GM12892 (cell line): ENCODE results near the gene OR4K2. TPM values are rescaled to one million over a fixed set of nuclear protein-coding genes. Genes with fewer than 3 reads are reported as not detected.
"Not testable (repeated sequence)": the region's sequence is repeated elsewhere in the genome, so short reads cannot be mapped to it uniquely, and the experiment has no call there.

Experiments used
- DNase-seq: peaks from one replicate; pipeline ENCODE4 v3.0.0; 2011; ENCODE audit not compliant: insufficient read length
- FAIRE-seq: peaks from 2 replicates; lab custom pipeline; 2011; peaks lifted over from hg19 to GRCh38; lab: Jason Lieb, UNC
- POLR2A ChIP-seq: IDR thresholded peaks from 2 replicates; pipeline ENCODE4 v1.6.1; 2011; ENCODE audit warnings: low read depth, low read length, control low read depth
- POLR2AphosphoS5 ChIP-seq: IDR thresholded peaks from 2 replicates; pipeline ENCODE4 v1.6.1; 2011; ENCODE audit warnings: low read depth, low read length, control low read depth
- TAF1 ChIP-seq: IDR thresholded peaks from 2 replicates; pipeline ENCODE4 v1.6.1; 2011; ENCODE audit warnings: low read depth, mild to moderate bottlenecking, control low read depth, low read length, borderline replicate concordance
- polyA plus RNA-seq: library from polyadenylated mRNA; unstranded; fragments of >200 nt; gene quantifications from one replicate; pipeline ENCODE4 v1.2.1, GENCODE V29; 2012; ENCODE audit warnings: missing spikeins, inconsistent platforms; ENCODE audit not compliant: missing spikeins

OR4K2 gene, protein sequence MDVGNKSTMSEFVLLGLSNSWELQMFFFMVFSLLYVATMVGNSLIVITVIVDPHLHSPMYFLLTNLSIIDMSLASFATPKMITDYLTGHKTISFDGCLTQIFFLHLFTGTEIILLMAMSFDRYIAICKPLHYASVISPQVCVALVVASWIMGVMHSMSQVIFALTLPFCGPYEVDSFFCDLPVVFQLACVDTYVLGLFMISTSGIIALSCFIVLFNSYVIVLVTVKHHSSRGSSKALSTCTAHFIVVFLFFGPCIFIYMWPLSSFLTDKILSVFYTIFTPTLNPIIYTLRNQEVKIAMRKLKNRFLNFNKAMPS
- not detected for polyA plus RNA-seq

DNA sequence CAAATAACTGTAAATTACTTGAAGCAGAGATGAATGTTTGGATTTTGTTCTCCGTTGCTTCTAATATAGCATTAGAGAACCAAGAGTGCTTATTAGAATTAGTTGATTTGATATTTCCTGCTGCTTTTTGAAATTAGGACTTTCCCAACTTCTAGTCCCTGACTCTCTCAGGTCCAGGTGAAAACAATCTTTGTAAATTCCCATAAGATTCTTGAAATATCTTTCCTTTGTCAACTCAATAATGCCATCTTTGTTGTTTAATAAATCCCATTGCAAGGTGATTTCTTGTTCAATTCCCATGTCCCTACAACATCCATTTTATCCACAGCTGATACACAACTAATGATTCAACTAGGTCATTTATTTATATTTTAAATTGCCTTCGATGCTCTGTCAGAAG, at the start of gene OR4K2:
OR4K2 (plus strand) TSS at position 301 of the 400 bp plus-strand sequence. CDS start 1,126 bp downstream, outside the sequence.
- no peak for FAIRE-seq
- TF ChIP-seq POLR2AphosphoS5 = no peak
- TF ChIP-seq TAF1 = no peak
- no peak for TF ChIP-seq POLR2A

DNA sequence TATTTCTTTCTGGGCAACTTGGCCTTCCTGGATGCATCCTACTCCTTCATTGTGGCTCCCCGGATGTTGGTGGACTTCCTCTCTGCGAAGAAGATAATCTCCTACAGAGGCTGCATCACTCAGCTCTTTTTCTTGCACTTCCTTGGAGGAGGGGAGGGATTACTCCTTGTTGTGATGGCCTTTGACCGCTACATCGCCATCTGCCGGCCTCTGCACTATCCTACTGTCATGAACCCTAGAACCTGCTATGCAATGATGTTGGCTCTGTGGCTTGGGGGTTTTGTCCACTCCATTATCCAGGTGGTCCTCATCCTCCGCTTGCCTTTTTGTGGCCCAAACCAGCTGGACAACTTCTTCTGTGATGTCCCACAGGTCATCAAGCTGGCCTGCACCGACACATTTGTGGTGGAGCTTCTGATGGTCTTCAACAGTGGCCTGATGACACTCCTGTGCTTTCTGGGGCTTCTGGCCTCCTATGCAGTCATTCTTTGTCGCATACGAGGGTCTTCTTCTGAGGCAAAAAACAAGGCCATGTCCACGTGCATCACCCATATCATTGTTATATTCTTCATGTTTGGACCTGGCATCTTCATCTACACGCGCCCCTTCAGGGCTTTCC, 47.2 kb upstream of the OR4K2 start:
- not testable (repeated sequence) for FAIRE-seq, DNase-seq

More for the DNA sequence above, at the start of gene OR4K2:
- no peak for DNase-seq

DNA sequence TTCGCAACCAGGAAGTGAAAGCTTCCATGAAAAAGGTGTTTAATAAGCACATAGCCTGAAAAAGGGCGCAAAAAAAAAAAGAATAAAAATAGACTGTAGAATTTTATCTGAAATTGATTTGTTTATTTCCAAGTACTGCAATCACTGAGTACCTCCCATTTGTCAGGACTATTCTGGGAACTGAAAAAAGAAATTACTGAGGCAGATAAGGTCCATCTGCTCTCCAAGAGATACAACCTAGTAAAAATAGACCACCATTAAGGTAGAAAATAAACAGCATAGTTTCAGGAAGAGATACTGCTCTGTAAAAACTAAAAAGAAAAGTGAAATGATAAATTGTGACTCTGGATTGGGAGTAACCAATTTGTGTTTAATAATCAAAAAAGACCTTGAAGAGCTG, 46.6 kb upstream of the OR4K2 start:
- DNase-seq (no peak), FAIRE-seq (no peak)
- no peak for TF ChIP-seq POLR2A
- TF ChIP-seq TAF1 = no peak
- TF ChIP-seq POLR2AphosphoS5 = no peak

DNA sequence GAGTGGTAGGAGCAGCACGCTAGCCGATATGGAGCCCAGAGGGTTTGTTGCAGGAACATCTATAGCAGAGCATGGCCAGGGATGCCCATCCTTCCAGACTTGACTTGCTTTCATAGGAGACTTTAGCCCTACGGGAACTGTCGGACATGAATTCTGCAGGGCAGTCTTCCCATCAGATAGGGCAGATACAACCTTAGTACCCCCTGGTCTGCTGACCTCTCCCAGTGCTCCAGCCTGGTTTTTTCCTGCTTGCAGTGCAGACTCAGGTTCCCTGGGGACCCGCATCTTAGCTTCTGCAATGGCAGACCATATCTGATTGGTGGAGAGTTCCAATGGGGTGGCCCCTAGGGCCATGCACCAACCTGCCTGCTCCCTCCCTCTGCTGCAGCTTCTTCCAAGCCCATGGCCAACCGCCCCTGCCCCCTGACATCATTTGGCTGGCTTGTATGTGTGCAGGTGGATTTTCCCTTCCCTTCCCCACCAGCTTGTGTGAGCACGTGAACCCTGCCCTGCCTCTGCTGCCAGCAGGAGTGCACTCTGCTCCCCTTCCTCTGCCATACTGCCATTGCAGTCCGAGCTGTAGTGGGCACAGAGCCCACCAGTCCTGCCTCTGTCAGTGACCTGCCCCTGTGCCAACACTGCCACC, 40.6 kb upstream of the OR4K2 start:
- not testable (repeated sequence) for FAIRE-seq, DNase-seq

DNA sequence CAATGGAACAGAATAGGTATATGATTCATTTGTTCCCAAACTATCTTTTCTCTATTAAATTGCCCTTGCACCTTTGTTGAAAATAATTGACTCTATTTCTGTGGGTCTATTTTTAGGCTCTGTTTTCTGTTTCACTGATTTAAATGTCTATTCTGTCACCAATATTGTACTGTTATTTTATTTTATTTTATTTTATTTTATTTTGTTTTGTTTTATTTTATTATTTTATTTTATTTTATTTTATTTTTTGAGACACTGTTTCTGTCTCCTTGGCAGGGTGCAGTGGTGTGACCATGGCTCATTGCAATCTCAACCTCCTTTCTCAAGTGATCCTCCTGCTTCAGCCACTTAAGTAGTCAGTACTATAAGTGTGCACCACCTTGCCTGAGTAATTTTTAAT, 36.5 kb upstream of the OR4K2 start:
- FAIRE-seq = no peak
- no peak for DNase-seq
- no peak for TF ChIP-seq POLR2A
- no peak for TF ChIP-seq TAF1
- TF ChIP-seq POLR2AphosphoS5 = no peak

DNA sequence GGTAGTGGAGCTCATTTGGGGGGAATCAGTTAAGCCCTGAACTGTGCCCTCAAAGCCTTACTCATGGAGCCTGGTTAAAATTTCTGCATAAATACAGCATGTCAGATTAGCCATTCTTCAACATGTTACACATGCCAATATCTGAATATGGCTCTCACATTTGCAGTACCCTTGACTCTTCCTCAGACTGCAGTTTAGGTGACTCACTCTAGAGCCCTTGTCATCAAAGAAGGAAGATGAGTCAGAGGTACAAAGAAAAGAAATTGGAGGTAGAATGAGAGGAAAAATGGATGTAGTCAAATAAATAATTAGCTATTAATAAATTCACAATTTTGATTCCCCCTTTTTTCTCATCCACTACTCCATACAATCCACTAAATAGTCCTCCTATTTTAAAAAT, 23.6 kb upstream of the OR4K2 start:
- FAIRE-seq (no peak), DNase-seq (no peak)
- TF ChIP-seq POLR2A = no peak
- TF ChIP-seq TAF1 = no peak

DNA sequence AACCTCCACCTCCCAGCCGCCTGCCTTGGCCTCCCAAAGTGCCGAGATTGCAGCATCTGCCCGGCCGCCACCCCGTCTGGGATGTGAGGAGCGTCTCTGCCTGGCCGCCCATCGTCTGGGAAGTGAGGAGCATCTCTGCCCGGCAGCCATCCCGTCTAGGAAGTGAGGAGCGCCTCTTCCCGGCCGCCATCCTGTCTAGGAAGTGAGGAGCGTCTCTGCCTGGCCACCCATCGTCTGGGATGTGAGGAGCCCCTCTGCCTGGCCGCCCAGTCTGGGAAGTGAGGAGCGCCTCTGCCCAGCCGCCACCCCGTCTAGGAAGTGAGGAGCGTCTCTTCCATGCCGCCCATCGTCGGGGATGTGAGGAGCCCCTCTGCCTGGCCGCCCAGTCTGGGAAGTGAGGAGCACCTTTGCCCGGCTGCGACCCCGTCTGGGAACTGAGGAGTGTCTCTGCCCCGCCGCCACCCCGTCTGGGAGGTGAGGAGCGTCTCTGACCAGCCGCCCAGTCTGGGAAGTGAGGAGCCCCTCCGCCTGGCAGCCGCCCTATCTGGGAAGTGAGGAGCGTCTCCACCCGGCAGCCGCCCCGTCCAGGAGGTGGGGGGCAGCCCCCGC, 8.8 kb upstream of the OR4K2 start:
- not testable (repeated sequence) for FAIRE-seq, DNase-seq

DNA sequence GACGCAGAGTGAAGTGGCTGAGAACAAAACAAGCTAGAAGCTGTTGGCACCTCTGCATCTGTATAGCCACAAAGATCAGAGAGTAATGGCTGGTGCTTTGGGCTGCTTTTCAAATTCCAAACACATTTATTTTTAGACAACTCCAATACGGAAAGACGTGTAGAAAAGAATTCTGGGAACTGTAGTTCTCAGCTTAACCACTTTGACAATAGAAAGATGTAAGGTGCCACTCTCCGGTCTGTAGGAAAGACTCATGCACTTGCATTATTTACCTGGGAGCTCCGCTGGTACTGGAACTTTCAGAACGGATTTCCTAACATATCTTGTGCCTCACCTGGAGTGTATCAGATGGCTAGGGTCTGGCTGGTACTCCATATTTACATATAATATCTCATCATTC, 1.8 kb upstream of the OR4K2 start:
- no peak for DNase-seq

DNA sequence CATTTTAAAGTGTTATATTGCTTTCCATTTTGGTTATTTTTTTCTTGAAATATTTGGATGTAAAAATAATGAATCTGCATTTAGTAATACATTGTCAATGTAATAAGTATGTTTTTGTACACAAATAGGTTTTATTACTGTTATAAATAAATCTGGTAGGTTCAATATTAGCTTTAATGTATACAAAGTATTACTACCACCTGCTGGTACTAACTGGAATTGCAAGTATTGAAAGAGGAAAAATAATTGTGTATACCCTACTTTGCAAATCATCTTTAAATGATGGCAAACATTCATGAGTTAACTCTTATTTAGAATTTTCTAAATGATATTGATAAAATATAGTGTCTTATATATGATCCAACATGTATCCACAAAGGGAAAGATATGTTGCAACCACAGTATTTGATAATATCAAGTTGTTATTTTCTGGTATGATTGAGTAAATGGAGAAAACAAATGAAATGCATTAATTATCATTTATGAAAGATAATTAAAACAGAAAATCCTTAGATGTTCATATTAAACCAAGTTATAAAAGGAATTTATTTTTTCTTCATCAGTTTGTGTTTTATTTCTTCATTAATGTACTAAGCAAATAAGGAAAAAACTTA, 3.2 kb downstream of the OR4K2 start:
- DNase-seq (no peak), FAIRE-seq (no peak)
- no peak for TF ChIP-seq POLR2A

More for the DNA sequence above, 1.8 kb upstream of the OR4K2 start:
- FAIRE-seq = no peak
- TF ChIP-seq POLR2A (no peak), POLR2AphosphoS5 (no peak), TAF1 (no peak)

DNA sequence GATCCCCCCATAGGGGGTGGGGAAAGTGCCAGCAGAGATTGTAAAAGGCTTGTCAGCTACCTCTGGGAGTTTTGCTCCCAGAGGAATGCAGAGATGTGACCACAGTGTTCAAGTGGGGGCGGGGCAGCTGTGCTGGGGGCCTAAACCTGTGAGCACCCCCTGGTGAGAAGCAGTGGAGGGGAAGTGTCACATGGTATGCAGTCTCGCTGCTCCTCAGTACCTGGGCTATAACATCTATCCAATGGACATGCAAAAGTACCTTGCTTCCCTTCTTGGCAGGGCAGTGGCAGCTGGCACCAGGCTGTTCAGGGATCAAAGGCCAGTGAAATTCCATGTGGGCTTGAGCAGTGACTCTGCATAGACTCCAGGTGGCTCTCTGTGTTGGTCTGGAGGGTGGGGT, 20.3 kb downstream of the OR4K2 start:
- FAIRE-seq (no peak), DNase-seq (no peak)
- TF ChIP-seq TAF1 = no peak
- TF ChIP-seq POLR2AphosphoS5 = no peak
- TF ChIP-seq POLR2A = no peak

DNA sequence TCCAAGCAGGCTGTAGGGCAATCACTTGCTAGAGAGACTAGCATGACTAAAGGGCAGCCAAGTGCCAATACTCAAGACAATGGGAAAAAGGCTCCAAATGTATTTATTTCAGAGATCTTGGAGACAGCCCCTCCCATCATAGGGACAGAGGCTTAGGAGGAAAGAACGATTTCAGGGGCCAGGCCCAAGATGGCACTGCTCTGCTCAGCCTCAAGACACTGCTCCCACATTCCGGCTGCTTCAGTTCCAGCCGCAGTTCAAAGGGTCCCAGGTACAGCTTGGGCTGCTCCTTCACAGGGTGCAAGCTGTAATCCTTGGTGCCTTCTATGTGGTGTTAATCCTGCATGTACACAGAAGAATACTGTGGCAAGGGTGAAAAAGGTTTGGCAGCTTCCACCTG, 26.1 kb downstream of the OR4K2 start:
- FAIRE-seq (no peak), DNase-seq (no peak)
- no peak for TF ChIP-seq POLR2A
- no peak for TF ChIP-seq TAF1
- no peak for TF ChIP-seq POLR2AphosphoS5

DNA sequence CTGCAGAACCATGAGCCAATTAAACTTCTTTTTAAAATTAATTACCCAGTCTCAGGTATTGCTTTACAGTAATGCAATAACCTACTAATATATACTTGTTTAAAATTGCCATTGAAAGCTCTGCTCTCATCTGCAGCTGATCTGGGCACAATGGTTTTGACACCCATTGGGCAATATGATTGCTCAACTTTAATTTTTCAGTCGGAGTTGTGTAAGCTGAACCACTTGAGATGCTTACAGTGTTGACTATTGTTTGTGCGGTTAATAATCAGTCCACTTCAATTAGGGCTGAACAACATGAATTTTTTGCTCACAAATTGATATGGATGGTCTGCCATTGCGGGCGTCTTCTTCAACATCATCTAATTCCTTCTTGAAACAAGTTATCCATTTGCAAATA, 27.5 kb downstream of the OR4K2 start:
- FAIRE-seq = no peak
- no peak for TF ChIP-seq TAF1
- TF ChIP-seq POLR2A = no peak
- no peak for TF ChIP-seq POLR2AphosphoS5
- no peak for DNase-seq
